ENCODE measurements around the gene PPP4C. TPM values are rescaled to one million over a fixed set of nuclear protein-coding genes. Genes with fewer than 3 reads are reported as not detected.

The PPP4C gene
- total RNA-seq, 4 donors from 2014 or later: 43.7 to 79.4 (median 56.6) TPM

DNA sequence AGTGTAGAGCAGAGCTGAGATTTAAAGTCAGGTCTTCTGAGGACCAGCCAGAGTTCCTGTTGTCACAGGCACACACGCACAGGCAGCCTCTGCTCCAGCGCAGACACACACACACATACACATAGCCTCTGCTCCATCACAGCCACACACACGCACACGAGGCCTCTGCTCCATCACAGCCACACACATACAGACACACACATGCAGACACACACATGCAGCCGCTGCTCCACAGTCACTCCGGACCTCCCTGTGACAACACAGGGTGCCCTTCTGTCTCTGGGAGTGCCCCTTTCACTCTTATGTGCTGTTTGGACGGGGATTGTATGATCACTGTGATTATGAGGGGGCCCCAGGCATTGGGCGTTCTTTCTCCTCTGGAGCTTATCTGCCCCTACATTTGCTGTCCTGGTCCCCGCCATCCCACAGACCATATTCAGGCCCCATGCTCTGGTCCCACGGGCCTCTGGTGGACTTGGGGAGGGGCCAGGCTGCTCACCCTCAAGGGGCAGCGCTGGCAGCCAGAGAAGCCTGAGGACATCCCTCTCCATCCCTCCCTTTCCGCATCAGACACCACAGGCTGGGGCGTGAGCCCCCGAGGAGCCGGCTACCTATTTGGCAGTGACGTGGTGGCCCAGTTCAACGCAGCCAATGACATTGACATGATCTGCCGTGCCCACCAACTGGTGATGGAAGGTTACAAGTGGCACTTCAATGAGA lies 8.5 kb downstream of the PPP4C start:
- Histone ChIP-seq H3K27ac (no peak overlapping the region), H3K36me3 (peaks cover 0 to 61% (median 0%) of the 10 kb centered on the region in 3 donors), H3K27me3 (no peaks in the 10 kb centered on the region), H3K4me3 (no peak overlapping the region), H3K9me3 (no peaks in the 10 kb centered on the region), H3K4me1 (no peaks in the 10 kb centered on the region)
- DNase-seq: no peak
- TF ChIP-seq, protein P1, sequence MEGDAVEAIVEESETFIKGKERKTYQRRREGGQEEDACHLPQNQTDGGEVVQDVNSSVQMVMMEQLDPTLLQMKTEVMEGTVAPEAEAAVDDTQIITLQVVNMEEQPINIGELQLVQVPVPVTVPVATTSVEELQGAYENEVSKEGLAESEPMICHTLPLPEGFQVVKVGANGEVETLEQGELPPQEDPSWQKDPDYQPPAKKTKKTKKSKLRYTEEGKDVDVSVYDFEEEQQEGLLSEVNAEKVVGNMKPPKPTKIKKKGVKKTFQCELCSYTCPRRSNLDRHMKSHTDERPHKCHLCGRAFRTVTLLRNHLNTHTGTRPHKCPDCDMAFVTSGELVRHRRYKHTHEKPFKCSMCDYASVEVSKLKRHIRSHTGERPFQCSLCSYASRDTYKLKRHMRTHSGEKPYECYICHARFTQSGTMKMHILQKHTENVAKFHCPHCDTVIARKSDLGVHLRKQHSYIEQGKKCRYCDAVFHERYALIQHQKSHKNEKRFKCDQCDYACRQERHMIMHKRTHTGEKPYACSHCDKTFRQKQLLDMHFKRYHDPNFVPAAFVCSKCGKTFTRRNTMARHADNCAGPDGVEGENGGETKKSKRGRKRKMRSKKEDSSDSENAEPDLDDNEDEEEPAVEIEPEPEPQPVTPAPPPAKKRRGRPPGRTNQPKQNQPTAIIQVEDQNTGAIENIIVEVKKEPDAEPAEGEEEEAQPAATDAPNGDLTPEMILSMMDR (IDR thresholded peaks at IDR 0.05): no peak
- TF ChIP-seq POLR2A (IDR thresholded peaks at IDR 0.05): no peak

DNA sequence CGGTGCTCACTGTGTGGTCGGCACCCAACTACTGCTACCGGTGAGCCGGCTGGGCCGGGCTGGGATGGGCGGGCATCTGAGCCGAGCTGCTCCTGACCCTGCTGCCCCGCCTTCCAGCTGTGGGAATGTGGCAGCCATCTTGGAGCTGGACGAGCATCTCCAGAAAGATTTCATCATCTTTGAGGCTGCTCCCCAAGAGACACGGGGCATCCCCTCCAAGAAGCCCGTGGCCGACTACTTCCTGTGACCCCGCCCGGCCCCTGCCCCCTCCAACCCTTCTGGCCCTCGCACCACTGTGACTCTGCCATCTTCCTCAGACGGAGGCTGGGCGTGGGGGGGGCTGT lies 9.0 kb downstream of the PPP4C start:
- Histone ChIP-seq H3K4me1 (no peaks in the 10 kb centered on the region), H3K27me3 (no peaks in the 10 kb centered on the region), H3K36me3 (peaks cover 0 to 55% (median 0%) of the 10 kb centered on the region in 3 donors), H3K4me3 (no peak overlapping the region), H3K27ac (no peak overlapping the region), H3K9me3 (no peaks in the 10 kb centered on the region)
- no peak for DNase-seq
- TF ChIP-seq, protein P1 (IDR thresholded peaks at IDR 0.05): no peak
- TF ChIP-seq POLR2A (IDR thresholded peaks at IDR 0.05): no peak

DNA sequence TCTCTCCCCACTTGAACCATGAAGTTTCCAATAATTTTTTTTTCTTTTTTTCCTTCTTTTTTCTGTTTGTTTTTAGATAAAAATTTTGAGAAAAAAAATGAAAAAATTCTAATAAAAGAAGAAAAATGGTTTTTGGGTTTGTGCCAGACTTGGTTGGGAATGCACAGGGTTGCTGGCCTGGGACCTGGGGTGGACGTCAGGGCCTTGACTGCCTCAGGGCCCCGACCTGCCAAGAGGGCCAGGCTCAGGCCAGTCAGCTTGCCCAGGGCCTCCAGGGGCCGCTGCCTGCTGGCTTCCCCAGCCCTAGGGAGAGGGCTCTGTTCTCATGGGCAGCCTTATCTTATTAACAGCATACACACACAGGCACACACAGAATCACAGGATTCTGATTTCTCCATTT lies 9.5 kb downstream of the PPP4C start:
- no peaks in the 10 kb centered on the region for H3K9me3 ChIP-seq
- no peak for TF ChIP-seq POLR2A (IDR thresholded peaks at IDR 0.05)
- H3K36me3 ChIP-seq: peaks cover 0 to 52% (median 0%) of the 10 kb centered on the region in 3 donors
- no peaks in the 10 kb centered on the region for H3K4me1 ChIP-seq
- no peak overlapping the region for H3K27ac ChIP-seq
- DNase-seq: no peak
- no peaks in the 10 kb centered on the region for H3K27me3 ChIP-seq
- no peak overlapping the region for H3K4me3 ChIP-seq

DNA sequence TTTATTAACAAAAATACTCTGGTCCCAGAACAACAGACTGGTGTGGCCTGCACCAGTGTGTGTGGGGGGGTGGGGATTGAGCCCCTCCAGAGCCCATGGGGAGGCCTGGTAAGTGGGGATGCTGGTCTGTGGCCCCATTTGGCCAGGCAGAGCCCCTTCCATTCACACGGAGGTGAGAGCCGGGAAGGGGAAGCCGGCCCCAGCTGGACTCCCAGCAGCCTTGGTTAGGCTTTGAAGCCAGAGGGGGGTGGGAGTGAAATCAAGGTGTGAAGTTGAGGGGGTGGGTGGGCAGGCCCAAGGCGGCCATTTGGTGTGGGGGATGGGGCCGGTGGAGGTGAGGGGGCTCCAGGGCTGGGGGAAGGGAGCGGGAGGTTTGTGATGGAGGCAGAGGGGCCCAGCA lies 10.0 kb downstream of the PPP4C start:
- DNase-seq: no peak
- Histone ChIP-seq H3K27me3 (no peaks in the 10 kb centered on the region), H3K4me1 (peaks cover 0 to 4% (median 0%) of the 10 kb centered on the region in 4 donors), H3K4me3 (no peak overlapping the region), H3K27ac (no peak overlapping the region), H3K9me3 (no peaks in the 10 kb centered on the region), H3K36me3 (peaks cover 0 to 51% (median 0%) of the 10 kb centered on the region in 3 donors)
- no peak for TF ChIP-seq POLR2A (IDR thresholded peaks at IDR 0.05)
- TF ChIP-seq, protein P1 (IDR thresholded peaks at IDR 0.05): no peak

DNA sequence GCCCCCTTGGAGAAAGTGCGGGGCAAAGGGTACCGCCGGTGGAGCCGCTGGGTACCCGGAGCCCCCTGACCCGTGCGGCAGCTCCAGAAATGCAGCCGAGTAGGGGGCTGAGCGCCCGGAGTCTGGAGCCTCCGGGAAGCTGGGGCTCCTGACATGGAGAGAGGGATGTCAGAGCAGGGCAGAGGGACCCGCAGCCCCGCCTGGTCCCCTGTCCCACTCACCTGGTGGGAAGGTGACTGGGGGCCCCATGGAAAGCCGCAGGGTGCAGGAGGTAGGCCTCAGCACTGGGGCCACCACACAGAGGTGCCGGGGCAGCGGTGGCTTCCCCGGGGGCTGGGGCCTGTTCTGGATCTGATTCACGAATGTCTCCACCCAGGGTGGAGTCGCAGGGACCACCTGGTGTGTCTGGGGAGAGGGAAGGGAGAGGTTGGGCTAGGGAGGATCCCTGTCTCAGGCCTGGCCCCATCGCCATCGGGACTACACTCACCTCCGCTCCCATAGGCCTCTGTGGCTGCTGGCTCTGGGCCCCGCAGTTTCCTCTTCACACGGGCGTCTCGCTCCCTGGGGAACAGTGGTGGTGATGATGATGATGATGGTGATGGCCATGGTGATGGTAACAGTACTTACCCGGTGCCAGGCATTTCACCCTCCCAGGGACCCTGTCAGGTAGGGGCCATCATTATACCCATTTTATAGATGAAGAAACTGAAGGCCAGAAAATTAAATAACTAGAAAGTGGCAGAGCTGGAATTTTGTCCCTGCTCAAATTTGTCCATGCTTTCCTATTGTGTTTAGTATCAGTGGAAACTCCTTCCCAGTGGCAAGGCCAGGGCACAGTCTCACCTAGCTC lies 10.7 kb downstream of the PPP4C start:
- H3K36me3 ChIP-seq: peaks cover 0 to 44% (median 0%) of the 10 kb centered on the region in 3 donors
- TF ChIP-seq, protein P1 (IDR thresholded peaks at IDR 0.05): no peak
- no peak for TF ChIP-seq POLR2A (IDR thresholded peaks at IDR 0.05)
- H3K4me3 ChIP-seq: no peak overlapping the region
- H3K9me3 ChIP-seq: no peaks in the 10 kb centered on the region
- no peak for DNase-seq
- H3K27me3 ChIP-seq: no peaks in the 10 kb centered on the region
- no peak overlapping the region for H3K27ac ChIP-seq
- peaks cover 0 to 11% (median 4%) of the 10 kb centered on the region in 4 donors for H3K4me1 ChIP-seq

Data from Peyer's patch (tissue), 4 donors.